MCF 10A (cell line): ENCODE measurements around the gene TMEM253. TPM values are rescaled to one million over a fixed set of nuclear protein-coding genes. Genes with fewer than 3 reads are reported as not detected.

ENCODE experiments used
- BruUV-seq: library from RNA; stranded (reverse); fragments of 400-500 nt; replicated peaks from 2 replicates; lab custom pipeline; 2021; lab: Mats Ljungman, UMichigan
- CTCF ChIA-PET: fragments of 300-600 bp; sonication (Branson Sonifier 250); formaldehyde crosslinking; extraction: SDS; loops from one replicate; lab custom pipeline; 2021; ENCODE audit warnings: antibody characterized with exemption, inconsistent platforms; lab: Yijun Ruan, JAX
- POLR2A ChIA-PET: fragments of 300-600, 350-650 bp; sonication (Branson Sonifier 250); formaldehyde crosslinking; extraction: SDS; loops from one replicate; lab custom pipeline; 2020; ENCODE audit warnings: antibody characterized with exemption, inconsistent platforms; lab: Yijun Ruan, JAX
- DNase-seq: peaks from one replicate; pipeline ENCODE4 v3.0.0-alpha.2; 2018; ENCODE audit not compliant: unreplicated experiment
- H3K27ac Mint-ChIP-seq: one replicate; pipeline ENCODE4 v1.8.0; 2022; ENCODE audit warnings: mild to moderate bottlenecking, low read depth, mixed read lengths; ENCODE audit not compliant: unreplicated experiment
- H3K27me3 Mint-ChIP-seq: one replicate; pipeline ENCODE4 v1.8.0; 2022; ENCODE audit warnings: mixed read lengths; ENCODE audit not compliant: insufficient read depth, unreplicated experiment
- H3K36me3 Mint-ChIP-seq: one replicate; pipeline ENCODE4 v1.8.0; 2022; ENCODE audit warnings: mild to moderate bottlenecking, moderate library complexity, mixed read lengths; ENCODE audit not compliant: insufficient read depth, unreplicated experiment
- H3K4me1 Mint-ChIP-seq: one replicate; pipeline ENCODE4 v1.8.0; 2022; ENCODE audit warnings: mixed read lengths; ENCODE audit not compliant: insufficient read depth, unreplicated experiment
- H3K4me3 Mint-ChIP-seq: one replicate; pipeline ENCODE4 v1.8.0; 2022; ENCODE audit warnings: mild to moderate bottlenecking, moderate library complexity, mixed read lengths; ENCODE audit not compliant: unreplicated experiment
- H3K9me3 Mint-ChIP-seq: one replicate; pipeline ENCODE4 v1.8.0; 2022; ENCODE audit warnings: mixed read lengths; ENCODE audit not compliant: unreplicated experiment
- CTCF ChIP-seq: fragments of 200-600 bp; IDR thresholded peaks from one replicate; pipeline ENCODE4 v1.8.0; 2022; ENCODE audit warnings: antibody characterized with exemption, mild to moderate bottlenecking; ENCODE audit not compliant: unreplicated experiment
- intact Hi-C: fragments of 100-400 bp; cut with micrococcal nuclease; formaldehyde crosslinking; loops from 2 replicates; pipeline ENCODE4 v1.14.1; 2022
- total RNA-seq: library from RNA; stranded (reverse); gene quantifications from 2 replicates; pipeline ENCODE4 v1.2.3, GENCODE V29; 2022

Gene TMEM253
- total RNA-seq, 1 experiment from 2014 or later, result 1.6 TPM

GRCh38 chr14:21098076-21098891 is 2.6 kb upstream of the TMEM253 start, which contains the start of gene ZNF219:
Gene ZNF219, minus strand, starts transcription at chr14:21098655. Its CDS starts 5,064 bp downstream, at chr14:21093591.
- H3K4me1 Mint-ChIP-seq, result peaks cover 34% of the 10 kb centered on the region
- no peaks in the 10 kb centered on the region for H3K9me3 Mint-ChIP-seq
- ChIA-PET POLR2A (interaction anchor here (1.2 to 1.6 kb wide), 2 partner anchors 28 to 31 kb away, joined by 4 to 7 read pairs; partner anchors contain the start of gene ARHGEF40), CTCF (interaction anchor here (1.0 to 7.3 kb wide), 6 partner anchors 6 to 85 kb away, joined by 3 to 241 read pairs (median 5); partner anchors contain the start of genes ARHGEF40 and TMEM253)
- no peak for TF ChIP-seq CTCF
- BruUV-seq, result no TSS peak
- intact Hi-C loops, result loop anchor here (5.0 kb wide), 1 partner anchor 486 kb away; no protein-coding TSS in a partner anchor
- peak; percentile 67 for DNase-seq
- no peaks in the 10 kb centered on the region for H3K27me3 Mint-ChIP-seq
- peaks cover under 1% of the 10 kb centered on the region for H3K36me3 Mint-ChIP-seq
- peak within 1 kb of the TSS; percentile 90 for H3K27ac Mint-ChIP-seq
- peak within 1 kb of the TSS; percentile 85 for H3K4me3 Mint-ChIP-seq

- POLR2A ChIA-PET, result interaction anchor here (0.6 to 1.6 kb wide), 3 partner anchors 10 to 110 kb away, joined by 3 to 4 read pairs (median 3); no protein-coding TSS in a partner anchor
- Mint-ChIP-seq H3K27me3 (no peaks in the 10 kb centered on the region), H3K4me3 (peak overlapping the region; percentile 85), H3K27ac (peak overlapping the region; percentile 90), H3K4me1 (peaks cover 36% of the 10 kb centered on the region), H3K9me3 (no peaks in the 10 kb centered on the region), H3K36me3 (no peaks in the 10 kb centered on the region)
- intact Hi-C loops, result loop anchor here (5.0 kb wide), 1 partner anchor 487 kb away; no protein-coding TSS in a partner anchor
- no peak for DNase-seq
- CTCF ChIA-PET, result interaction anchor here (1.1 to 10.5 kb wide), 4 partner anchors 32 to 85 kb away, joined by 3 to 248 read pairs (median 66); no protein-coding TSS in a partner anchor
- TSS peak; percentile 91 for BruUV-seq
- TF ChIP-seq CTCF, result no peak
Measured at GRCh38 chr14:21098892-21099595, 1.8 kb upstream of the TMEM253 start.

- no peak for DNase-seq
- intact Hi-C loops, result loop anchor here (5.0 kb wide), 1 partner anchor 487 kb away; no protein-coding TSS in a partner anchor
- Mint-ChIP-seq H3K9me3 (no peaks in the 10 kb centered on the region), H3K27me3 (no peaks in the 10 kb centered on the region), H3K4me1 (peaks cover 38% of the 10 kb centered on the region), H3K4me3 (peak overlapping the region; percentile 85), H3K36me3 (no peaks in the 10 kb centered on the region), H3K27ac (no peak overlapping the region)
- CTCF ChIA-PET, result interaction anchor here (1.2 to 10.5 kb wide), 5 partner anchors 5 to 106 kb away, joined by 3 to 248 read pairs (median 127); no protein-coding TSS in a partner anchor
- no peak for TF ChIP-seq CTCF
- POLR2A ChIA-PET, result interaction anchor here (0.6 to 1.6 kb wide), 3 partner anchors 10 to 110 kb away, joined by 3 to 4 read pairs (median 3); no protein-coding TSS in a partner anchor
- BruUV-seq, result no TSS peak
Measured at GRCh38 chr14:21099596-21099985, 1.3 kb upstream of the TMEM253 start.
